Thyroid gland (tissue), 4 donors: Measurements from ENCODE around the gene SELL.
A peak's percentile ranks its signal among the peaks of the same experiment; 100 is the strongest.

Experiments
- CTCF ChIP-seq, 6 experiments: fragments of 200-600 bp in 3 of 6; fragments of 450-650 bp in 3 of 6; sonication (generic) in 3 of 6; IDR thresholded peaks; one replicate each; pipeline ENCODE4 v1.5.1; 2016 to 2019; ENCODE audit warnings: antibody characterized with exemption in 6 of 6, mild to moderate bottlenecking in 2 of 6, inconsistent platforms in 1 of 6, moderate library complexity in 1 of 6
- POLR2A ChIP-seq, 2 donors: fragments of 450-650 bp; IDR thresholded peaks; one replicate each; pipeline ENCODE4 v1.6.1; 2017; ENCODE audit warnings: antibody characterized with exemption in 2 of 2, mild to moderate bottlenecking in 2 of 2, moderate library complexity in 1 of 2

GRCh38 chr1:169711469-169712308 is at the start of gene SELL:
- TF ChIP-seq CTCF (IDR thresholded peaks at IDR 0.05) (peak; percentile 23 to 75 (median 62)), POLR2A (IDR thresholded peaks at IDR 0.05) (no peak)
